GM23338 (cell line): ENCODE measurements around the gene FOXP1. TPM values are rescaled to one million over a fixed set of nuclear protein-coding genes. Genes with fewer than 3 reads are reported as not detected.

ENCODE experiments used
- ATAC-seq: fragments of 200-7000 bp; cut with Tn5 transposase; 3 replicates; pipeline ENCODE4 v1.9.1; 2020
- DNase-seq: peaks from one replicate; pipeline ENCODE4 v3.0.0-alpha.2; 2015; ENCODE audit warnings: low spot score
- H2AFZ ChIP-seq: fragments of 200-600 bp; sonication (generic); 2 replicates; pipeline ENCODE4 v1.8.0; 2016; ENCODE audit warnings: antibody characterized with exemption, mild to moderate bottlenecking, moderate library complexity
- H3F3A ChIP-seq: fragments of 200-600 bp; sonication (generic); replicated peaks from 2 replicates; pipeline ENCODE4 v1.8.0; 2017; ENCODE audit warnings: antibody characterized with exemption, mixed run types, low read depth
- H3K27ac ChIP-seq: fragments of 200-600 bp; sonication (generic); 2 replicates; pipeline ENCODE4 v1.6.1; 2016; ENCODE audit warnings: low read depth
- H3K27me3 ChIP-seq: fragments of 200-600 bp; sonication (generic); 2 replicates; pipeline ENCODE4 v1.8.0; 2016; ENCODE audit warnings: mild to moderate bottlenecking, mixed run types, moderate library complexity; ENCODE audit not compliant: insufficient read depth
- H3K36me3 ChIP-seq: fragments of 200-600 bp; sonication (generic); 2 replicates; pipeline ENCODE4 v1.8.0; 2016; ENCODE audit warnings: mild to moderate bottlenecking; ENCODE audit not compliant: insufficient read depth
- H3K4me1 ChIP-seq: fragments of 200-600 bp; sonication (generic); 2 replicates; pipeline ENCODE4 v1.8.0; 2016; ENCODE audit warnings: mild to moderate bottlenecking, moderate library complexity; ENCODE audit not compliant: insufficient read depth
- H3K4me2 ChIP-seq: fragments of 200-600 bp; sonication (generic); 2 replicates; pipeline ENCODE4 v1.7.1; 2017; ENCODE audit warnings: mixed run types
- H3K4me3 ChIP-seq: fragments of 200-600 bp; sonication (generic); 2 replicates; pipeline ENCODE4 v1.6.1; 2016; ENCODE audit warnings: mixed run types
- H3K79me2 ChIP-seq: fragments of 200-600 bp; sonication (generic); replicated peaks from 2 replicates; pipeline ENCODE4 v1.8.0; 2017; ENCODE audit warnings: mild to moderate bottlenecking; ENCODE audit not compliant: insufficient read depth
- H3K9me2 ChIP-seq: fragments of 200-600 bp; sonication (generic); 2 replicates; pipeline ENCODE4 v1.8.0; 2017; ENCODE audit not compliant: insufficient read depth
- H4K20me1 ChIP-seq: fragments of 200-600 bp; sonication (generic); replicated peaks from 2 replicates; pipeline ENCODE4 v1.8.0; 2017; ENCODE audit warnings: mild to moderate bottlenecking; ENCODE audit not compliant: insufficient read depth
- H3K27ac Mint-ChIP-seq: 2 replicates; pipeline ENCODE4 v1.8.0; 2020; ENCODE audit warnings: inconsistent platforms, mild to moderate bottlenecking, moderate library complexity, mixed read lengths
- H3K27me3 Mint-ChIP-seq: 3 replicates; pipeline ENCODE4 v1.8.0; 2022; ENCODE audit warnings: low read depth, mild to moderate bottlenecking, moderate library complexity, mixed read lengths, inconsistent platforms; ENCODE audit not compliant: insufficient read depth, poor library complexity
- H3K36me3 Mint-ChIP-seq: 3 replicates; pipeline ENCODE4 v1.8.0; 2021; ENCODE audit warnings: low read depth, mild to moderate bottlenecking, inconsistent platforms, moderate library complexity, mixed read lengths
- H3K4me1 Mint-ChIP-seq: 3 replicates; pipeline ENCODE4 v1.8.0; 2020; ENCODE audit warnings: mild to moderate bottlenecking, inconsistent platforms, mixed read lengths
- H3K4me3 Mint-ChIP-seq: 3 replicates; pipeline ENCODE4 v1.8.0; 2021; ENCODE audit warnings: moderate library complexity, mild to moderate bottlenecking, inconsistent platforms, mixed read lengths
- H3K9me3 Mint-ChIP-seq: 3 replicates; pipeline ENCODE4 v1.8.0; 2020; ENCODE audit warnings: moderate library complexity, mild to moderate bottlenecking, inconsistent platforms, mixed read lengths
- ETS1 ChIP-seq: IDR thresholded peaks from 2 replicates; pipeline ENCODE4 v1.6.1; 2016; ENCODE audit warnings: antibody characterized with exemption
- EZH2 ChIP-seq: fragments of 200-600 bp; sonication (generic); IDR thresholded peaks from one replicate; pipeline ENCODE4 v1.8.0; 2017; ENCODE audit warnings: antibody characterized with exemption, mild to moderate bottlenecking, low read depth; ENCODE audit not compliant: unreplicated experiment
- POLR2AphosphoS5 ChIP-seq: IDR thresholded peaks from 2 replicates; pipeline ENCODE4 v1.6.1; 2016; ENCODE audit warnings: antibody characterized with exemption, low read depth
- REST ChIP-seq: IDR thresholded peaks from one replicate; pipeline ENCODE4 v1.6.1; 2018; ENCODE audit warnings: antibody characterized with exemption; ENCODE audit not compliant: unreplicated experiment
- ZNF114 ChIP-seq: fragments of 250-450 bp; sonication (Bioruptor Pico); IDR thresholded peaks from 2 replicates; pipeline ENCODE4 v1.5.0; 2020; ENCODE audit warnings: mild to moderate bottlenecking, moderate library complexity
- polyA plus RNA-seq: library from polyadenylated mRNA; unstranded; fragments of >200 nt; fragmentation: Nextera tagmentation; extraction: Ambion mirVana; gene quantifications from 2 replicates; pipeline ENCODE4 v1.2.1, GENCODE V29; 2016
- total RNA-seq: library from RNA; depleted of rRNA; stranded (reverse); fragments of >200 nt; shearing (Covaris generic); gene quantifications from 2 replicates; pipeline ENCODE4 v1.2.3, GENCODE V29; 2014
- TF ChIP-seq, protein P1 (sequence below): fragments of 250-450 bp; sonication (Bioruptor Pico); IDR thresholded peaks from 2 replicates; pipeline ENCODE4 v1.5.0; 2020; ENCODE audit warnings: mild to moderate bottlenecking, moderate library complexity

The FOXP1 gene
- total and polyA plus RNA-seq, 2 experiments from 2014 or later = 32.9 to 35.5 TPM

- ATAC-seq (no peak), DNase-seq (no peak)
- Mint-ChIP-seq H3K36me3 (no peaks in the 10 kb centered on the region), H3K27me3 (peaks cover 2% of the 10 kb centered on the region), H3K4me3 (no peak overlapping the region), H3K4me1 (peaks cover 48% of the 10 kb centered on the region), H3K9me3 (no peaks in the 10 kb centered on the region), H3K27ac (peak overlapping the region; percentile 71)
- Histone ChIP-seq H3K79me2 (no peaks in the 10 kb centered on the region; the same call in none of the 2 replicates), H4K20me1 (no peaks in the 10 kb centered on the region), H3K27ac (peak overlapping the region; percentile 63; the same call in 1 of the 2 replicates), H3K4me3 (no peak overlapping the region), H3K4me2 (no peak overlapping the region), H3F3A (no peaks in the 10 kb centered on the region), H3K4me1 (peaks cover 44% of the 10 kb centered on the region), H3K27me3 (no peaks in the 10 kb centered on the region), H3K9me2 (0 out of 2 replicates have a peak, but pooled peaks cover 6% of the 10 kb centered on the region), H2AFZ (no peak overlapping the region), H3K36me3 (no peaks in the 10 kb centered on the region)
- TF ChIP-seq ZNF114 (CRISPR knock-in tag) (no peak), EZH2 (no peak), REST (no peak), ETS1 (no peak), POLR2AphosphoS5 (no peak)
- TF ChIP-seq, protein P1, sequence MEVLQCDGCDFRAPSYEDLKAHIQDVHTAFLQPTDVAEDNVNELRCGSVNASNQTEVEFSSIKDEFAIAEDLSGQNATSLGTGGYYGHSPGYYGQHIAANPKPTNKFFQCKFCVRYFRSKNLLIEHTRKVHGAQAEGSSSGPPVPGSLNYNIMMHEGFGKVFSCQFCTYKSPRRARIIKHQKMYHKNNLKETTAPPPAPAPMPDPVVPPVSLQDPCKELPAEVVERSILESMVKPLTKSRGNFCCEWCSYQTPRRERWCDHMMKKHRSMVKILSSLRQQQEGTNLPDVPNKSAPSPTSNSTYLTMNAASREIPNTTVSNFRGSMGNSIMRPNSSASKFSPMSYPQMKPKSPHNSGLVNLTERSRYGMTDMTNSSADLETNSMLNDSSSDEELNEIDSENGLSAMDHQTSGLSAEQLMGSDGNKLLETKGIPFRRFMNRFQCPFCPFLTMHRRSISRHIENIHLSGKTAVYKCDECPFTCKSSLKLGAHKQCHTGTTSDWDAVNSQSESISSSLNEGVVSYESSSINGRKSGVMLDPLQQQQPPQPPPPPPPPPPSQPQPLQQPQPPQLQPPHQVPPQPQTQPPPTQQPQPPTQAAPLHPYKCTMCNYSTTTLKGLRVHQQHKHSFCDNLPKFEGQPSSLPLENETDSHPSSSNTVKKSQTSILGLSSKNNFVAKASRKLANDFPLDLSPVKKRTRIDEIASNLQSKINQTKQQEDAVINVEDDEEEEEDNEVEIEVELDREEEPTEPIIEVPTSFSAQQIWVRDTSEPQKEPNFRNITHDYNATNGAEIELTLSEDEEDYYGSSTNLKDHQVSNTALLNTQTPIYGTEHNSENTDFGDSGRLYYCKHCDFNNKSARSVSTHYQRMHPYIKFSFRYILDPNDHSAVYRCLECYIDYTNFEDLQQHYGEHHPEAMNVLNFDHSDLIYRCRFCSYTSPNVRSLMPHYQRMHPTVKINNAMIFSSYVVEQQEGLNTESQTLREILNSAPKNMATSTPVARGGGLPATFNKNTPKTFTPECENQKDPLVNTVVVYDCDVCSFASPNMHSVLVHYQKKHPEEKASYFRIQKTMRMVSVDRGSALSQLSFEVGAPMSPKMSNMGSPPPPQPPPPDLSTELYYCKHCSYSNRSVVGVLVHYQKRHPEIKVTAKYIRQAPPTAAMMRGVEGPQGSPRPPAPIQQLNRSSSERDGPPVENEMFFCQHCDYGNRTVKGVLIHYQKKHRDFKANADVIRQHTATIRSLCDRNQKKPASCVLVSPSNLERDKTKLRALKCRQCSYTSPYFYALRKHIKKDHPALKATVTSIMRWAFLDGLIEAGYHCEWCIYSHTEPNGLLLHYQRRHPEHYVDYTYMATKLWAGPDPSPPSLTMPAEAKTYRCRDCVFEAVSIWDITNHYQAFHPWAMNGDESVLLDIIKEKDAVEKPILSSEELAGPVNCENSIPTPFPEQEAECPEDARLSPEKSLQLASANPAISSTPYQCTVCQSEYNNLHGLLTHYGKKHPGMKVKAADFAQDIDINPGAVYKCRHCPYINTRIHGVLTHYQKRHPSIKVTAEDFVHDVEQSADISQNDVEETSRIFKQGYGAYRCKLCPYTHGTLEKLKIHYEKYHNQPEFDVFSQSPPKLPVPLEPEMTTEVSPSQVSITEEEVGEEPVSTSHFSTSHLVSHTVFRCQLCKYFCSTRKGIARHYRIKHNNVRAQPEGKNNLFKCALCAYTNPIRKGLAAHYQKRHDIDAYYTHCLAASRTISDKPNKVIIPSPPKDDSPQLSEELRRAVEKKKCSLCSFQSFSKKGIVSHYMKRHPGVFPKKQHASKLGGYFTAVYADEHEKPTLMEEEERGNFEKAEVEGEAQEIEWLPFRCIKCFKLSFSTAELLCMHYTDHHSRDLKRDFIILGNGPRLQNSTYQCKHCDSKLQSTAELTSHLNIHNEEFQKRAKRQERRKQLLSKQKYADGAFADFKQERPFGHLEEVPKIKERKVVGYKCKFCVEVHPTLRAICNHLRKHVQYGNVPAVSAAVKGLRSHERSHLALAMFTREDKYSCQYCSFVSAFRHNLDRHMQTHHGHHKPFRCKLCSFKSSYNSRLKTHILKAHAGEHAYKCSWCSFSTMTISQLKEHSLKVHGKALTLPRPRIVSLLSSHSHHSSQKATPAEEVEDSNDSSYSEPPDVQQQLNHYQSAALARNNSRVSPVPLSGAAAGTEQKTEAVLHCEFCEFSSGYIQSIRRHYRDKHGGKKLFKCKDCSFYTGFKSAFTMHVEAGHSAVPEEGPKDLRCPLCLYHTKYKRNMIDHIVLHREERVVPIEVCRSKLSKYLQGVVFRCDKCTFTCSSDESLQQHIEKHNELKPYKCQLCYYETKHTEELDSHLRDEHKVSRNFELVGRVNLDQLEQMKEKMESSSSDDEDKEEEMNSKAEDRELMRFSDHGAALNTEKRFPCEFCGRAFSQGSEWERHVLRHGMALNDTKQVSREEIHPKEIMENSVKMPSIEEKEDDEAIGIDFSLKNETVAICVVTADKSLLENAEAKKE (CRISPR knock-in tag) = no peak
Observed at GRCh38 chr3:71247958-71248335, 335.6 kb downstream of the FOXP1 start.
